Brain pericyte (primary cell): ENCODE data around the gene IRF4.

ENCODE experiments used
- DNase-seq: peaks from one replicate; pipeline ENCODE4 v3.0.0-alpha.2; 2012; ENCODE audit warnings: low read depth, low spot score

The IRF4 gene

GRCh38 chr6:391559-392440, at the start of gene IRF4:
TSS of gene IRF4 (plus strand) at chr6:391752. CDS start at chr6:393153, 1,401 bp downstream.
- no peak for DNase-seq

DNA sequence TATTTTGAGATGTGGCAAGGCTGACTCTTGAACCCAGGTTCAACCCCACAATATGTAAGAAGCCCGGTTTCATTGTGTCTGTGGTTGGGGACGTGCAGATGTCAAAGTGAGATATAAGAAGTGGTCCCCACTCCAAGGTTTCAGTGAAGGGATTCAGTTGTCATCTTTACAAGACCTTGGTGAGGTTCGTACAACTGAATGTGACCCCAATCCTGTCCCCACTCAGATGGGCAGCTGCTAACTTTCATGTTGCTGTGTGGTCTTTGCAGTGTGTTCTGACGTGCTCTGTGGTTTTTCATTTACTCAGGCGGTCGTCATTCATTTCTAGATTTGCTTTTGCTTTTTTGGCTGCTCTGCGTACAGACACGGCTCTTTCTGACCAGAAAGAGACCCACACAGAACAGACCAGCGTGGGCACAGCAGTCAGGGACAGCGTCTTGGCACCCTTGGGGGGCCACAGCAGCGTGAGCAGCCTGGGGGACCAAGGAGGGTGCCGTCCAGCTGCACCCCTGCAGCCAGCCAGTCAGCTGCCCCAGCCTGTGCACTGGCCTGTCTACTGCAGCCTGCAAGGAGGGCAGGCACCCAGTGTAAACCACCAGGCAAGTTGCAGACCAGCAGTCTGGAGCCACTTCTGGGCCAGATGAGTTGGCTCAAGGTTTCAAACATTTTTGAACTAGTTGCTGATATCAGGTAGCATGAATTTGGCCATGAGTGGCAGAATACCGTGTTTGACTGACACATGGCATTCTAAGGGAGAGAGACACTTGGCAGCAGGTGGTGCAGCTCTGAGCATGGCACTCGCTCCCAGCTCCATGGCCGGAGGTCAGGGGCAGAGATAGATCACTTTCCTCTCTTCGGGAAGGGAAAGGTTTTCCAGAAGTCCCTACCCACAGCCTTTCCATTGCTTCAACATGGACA, 49.4 kb upstream of the IRF4 start:
- DNase-seq: no peak

DNA sequence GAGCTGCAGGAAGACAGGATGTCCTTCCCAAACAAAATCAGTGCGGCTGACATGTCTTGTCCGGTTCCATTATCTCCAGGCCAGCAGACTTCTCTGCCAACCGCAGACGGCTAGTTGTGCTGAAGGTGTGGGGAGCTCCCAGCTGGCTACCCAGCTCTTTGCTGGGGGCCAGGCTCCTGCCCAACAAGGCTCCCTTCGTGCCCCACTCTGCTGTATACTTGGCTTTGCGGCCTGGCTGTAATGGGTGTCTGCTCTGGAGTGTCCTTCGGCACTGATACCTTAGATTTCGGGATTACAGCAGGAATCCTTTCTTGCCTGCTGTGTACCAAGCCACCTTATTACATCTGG, 48.7 kb upstream of the IRF4 start:
- DNase-seq: no peak

DNA sequence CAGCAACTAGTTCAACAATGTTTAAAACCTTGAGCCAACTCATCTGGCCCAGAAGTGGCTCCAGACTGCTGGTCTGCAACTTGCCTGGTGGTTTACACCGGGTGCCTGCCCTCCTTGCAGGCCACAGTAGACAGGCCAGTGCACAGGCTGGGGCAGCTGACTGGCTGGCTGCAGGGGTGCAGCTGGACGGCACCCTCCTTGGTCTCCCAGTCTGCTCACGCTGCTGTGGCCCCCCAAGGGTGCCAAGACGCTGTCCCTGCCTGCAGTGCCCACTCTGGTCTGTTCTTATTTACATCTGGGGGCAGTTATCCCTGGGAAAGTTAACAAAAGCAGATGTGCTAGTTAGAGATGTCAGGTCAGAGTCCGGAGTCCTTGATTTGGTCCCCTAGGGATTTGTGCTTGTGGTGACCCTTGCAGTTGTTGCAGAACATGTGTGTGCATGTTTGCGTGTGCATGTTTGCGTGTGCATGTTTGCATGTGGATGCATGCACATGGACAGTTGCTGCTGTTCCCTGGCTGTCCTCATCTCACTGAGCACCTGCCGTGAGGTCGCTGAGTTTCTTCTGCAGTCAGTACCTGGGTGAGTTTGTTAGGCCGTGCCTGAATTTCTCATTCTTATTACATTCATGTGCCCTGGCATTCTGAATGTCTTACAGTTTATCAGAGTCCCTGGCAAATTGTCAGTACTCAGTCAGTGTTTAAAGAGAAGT, 48.2 kb upstream of the IRF4 start:
- no peak for DNase-seq

DNA sequence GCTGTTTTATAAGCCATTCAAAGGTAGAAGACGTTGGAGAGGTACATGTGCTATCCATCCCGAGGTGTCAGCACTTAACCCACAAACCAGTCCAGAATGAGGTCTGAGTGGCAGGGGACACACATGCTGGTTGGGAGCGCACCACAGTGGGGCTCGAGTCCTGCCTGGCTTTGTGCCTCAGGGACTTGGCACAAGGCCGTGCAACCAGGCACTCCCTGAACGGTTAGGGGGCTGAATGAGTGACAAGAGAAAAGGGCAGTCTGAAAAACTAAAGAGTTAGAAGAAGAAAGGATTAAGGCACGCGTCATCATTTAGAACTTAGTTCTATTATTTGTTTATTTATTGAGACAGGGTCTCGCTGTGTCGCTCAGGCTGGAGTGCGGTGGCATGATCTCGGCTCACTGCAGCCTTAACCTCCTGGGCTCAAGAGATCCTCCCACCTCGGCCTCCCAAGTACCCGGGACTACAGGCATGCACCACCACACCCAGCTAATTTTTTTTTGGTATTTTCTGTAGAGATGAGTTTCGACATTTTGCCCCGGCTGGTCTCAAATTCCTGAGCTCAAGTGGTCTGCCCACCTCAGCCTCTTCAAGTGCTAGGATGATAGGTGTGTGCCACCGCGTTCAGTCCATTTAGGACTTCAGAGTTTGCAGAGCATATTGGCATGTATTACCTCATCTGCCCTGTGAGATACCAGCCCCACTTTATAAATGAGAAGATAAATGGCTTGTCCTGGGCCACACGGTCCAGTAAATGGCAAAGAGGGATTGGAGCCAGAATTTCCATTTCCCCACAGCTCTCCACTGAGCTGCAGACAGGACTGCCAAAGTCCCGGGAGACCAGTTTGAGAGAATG, 47.4 kb upstream of the IRF4 start:
- DNase-seq: no peak

DNA sequence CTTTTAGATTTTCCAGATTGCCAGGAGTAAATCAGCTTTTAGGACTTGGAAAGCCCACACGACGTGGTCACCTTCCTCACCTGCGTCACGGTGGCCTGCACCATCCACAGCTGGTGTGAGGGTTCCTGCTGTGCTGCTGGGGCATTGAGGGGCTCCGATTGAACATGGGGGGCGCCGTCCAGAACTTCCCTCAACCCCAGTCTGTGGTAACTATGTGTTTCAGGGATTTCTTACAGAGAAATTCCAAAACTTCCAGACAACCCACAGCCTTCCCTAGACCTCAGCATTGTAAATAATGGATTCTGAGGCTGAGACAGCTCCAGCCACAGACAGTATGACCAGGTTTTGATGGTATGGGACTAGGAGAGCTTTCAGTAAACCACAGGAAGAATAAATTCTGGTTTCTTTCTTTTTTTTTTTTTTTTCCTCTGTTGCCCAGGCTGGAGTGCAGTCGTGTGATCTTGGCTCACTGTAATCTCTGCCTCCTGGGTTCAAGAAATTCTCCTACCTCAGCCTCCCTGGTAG, 46.7 kb upstream of the IRF4 start:
- no peak for DNase-seq

DNA sequence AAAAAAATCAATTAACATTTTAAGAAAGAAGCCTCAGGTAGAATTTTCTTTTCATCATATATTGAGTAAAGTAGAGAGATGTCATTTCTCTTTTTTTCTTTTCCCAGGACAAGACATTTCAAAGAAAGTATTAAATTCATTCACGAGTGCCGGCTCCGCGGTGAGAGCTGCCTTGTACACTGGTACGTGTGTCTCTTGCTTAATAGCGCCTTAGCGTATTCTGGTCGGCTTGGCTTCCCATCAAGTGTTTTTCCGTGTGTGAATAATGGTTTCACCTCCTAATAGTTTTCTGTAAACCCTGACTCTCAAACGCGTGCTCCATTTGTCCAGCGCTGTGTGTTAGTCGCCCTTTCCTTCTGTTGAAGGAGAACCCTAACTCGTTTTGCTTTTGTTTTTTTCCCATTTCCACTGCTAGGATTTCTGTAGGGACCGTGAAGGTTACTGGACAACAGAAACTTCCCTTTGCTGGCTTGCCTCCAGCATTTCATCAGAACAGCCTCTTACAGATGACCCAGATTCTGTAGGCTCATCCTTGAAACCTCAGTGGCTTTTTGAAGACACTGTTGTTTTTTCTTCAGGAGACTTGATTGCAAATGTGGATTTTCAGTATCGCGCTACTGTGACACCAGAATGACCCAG, 45.7 kb upstream of the IRF4 start:
- DNase-seq: no peak

DNA sequence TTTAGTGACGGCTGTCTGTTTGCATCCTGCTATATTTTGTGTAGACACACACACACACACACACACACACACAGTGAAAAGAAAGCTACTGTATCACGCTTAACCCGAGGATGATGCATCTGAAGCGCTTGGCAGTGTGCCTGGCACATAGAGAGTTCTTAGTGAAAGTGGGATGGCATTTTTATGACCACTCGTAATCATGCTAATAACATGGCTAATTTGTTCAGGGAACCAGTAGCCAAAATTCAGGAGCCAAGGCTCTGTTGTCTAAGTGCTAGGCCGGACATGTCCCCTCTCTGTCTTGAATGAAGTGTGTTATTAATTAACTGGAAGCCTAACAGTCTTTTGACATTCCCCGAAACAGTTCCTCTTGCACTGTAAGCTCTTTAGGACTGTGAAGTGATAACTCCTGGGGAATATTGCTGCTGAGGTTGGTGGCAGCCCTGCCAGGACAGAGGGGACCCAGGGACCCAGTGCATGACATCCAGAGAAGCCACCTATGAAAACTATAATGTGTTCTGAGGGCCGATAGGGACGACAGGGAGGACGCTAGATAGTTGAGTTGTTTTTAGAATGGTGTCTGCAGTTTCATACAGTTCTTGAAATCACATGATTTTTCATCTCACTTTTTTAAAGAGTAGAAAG, 45.0 kb upstream of the IRF4 start:
- DNase-seq: no peak

GRCh38 chr6:347232-347631, 44.3 kb upstream of the IRF4 start:
- DNase-seq: no peak

DNA sequence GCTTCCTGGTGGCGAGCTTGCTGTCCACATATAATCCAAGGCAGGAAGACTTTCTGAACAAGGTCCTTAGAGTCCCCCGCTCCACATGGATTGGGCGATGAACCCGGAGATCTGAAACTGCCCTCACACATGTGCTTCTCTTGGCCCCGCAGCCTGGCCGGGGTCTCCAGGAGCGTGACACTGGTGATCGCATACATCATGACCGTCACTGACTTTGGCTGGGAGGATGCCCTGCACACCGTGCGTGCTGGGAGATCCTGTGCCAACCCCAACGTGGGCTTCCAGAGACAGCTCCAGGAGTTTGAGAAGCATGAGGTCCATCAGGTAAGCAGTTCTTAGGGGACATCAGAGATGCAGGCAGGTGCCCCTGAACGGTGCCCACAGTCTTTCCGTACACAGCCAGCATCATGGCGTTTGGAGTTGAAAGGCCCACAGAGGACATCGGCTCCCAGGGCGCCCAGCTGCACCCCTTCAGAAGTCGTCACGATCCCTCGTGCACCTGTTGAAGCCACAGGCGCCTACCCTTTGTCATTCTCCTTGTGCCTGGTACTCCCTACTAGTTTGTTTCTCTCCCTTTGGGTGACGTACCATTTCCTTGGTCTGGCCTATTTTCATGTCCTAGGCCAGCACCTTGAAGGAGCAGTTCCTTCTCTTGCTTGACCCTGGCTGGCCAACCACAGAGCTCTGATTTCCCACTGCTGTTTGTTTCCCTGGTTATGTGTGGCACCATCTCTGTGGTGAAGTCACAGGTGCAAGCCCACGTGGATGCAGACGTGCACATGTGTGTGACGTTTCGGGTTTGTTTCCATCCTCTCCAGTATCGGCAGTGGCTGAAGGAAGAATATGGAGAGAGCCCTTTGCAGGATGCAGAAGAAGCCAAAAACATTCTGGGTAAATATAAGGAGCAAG, 43.3 kb upstream of the IRF4 start:
- no peak for DNase-seq

DNA sequence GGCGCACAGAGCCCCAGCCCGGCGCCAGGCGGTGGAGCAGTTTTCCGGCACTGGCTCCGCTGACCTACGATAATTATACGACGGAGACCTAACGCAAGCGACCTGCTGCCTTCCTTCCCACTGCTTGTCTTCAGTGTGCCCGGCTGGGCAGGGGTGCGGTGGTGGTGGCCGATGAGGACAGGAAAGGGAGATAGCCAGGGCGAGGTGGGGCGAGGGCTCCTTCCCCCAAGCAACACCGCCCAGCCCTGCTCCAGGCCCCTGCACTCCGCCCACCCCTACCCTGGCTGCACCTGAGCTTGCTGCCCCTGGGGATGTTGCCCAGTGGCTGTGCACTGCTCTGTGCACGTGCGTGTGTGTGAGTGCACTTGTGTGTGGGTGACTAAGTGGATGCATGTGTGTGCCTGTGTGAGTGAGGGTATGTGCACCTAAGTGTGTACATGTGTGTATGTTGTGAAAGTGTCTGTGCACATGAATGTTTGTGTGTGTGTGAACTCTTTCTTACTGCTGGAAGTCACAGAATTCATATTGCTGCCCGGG, 42.6 kb upstream of the IRF4 start:
- DNase-seq: no peak

DNA sequence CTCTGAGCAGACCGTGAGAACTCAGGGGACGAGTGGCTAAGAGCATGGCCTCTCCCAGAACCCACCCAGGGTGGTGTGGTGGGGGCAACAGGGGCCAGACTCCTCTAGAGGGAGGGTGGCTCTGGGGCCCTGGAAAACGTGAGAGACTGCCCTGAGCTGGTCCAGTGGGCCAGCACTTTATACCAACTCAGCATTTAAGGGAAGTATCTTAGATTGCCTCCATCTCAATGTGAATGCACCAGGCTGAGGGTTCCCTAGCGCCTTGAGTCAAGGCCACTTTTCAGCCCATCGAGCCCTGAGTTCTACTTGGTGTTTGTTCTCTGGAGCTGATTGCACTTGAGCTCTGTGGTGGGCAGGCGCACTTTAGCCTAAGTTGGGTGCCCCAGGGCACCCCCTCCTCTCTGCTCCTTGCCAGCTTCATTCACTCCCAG, 42.0 kb upstream of the IRF4 start:
- no peak for DNase-seq

DNA sequence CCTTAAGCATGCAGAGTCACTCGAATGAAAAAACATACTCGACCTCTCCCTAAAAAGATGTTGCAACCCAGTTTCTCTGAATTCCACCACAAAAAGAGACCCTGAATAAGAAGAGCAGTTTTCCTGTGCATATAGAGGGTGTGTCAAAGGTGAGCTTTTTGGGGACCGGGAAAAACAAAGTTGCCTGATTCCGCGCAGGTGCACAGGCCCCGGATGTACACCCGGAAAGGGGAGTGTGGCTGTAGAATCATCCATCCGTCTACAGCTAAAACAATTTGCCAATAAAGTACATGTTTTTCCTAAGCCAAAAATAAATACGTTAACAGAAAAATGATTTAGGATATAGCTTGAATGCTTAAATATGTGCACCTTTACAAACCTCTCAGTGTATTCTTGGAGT, 41.2 kb upstream of the IRF4 start:
- no peak for DNase-seq

DNA sequence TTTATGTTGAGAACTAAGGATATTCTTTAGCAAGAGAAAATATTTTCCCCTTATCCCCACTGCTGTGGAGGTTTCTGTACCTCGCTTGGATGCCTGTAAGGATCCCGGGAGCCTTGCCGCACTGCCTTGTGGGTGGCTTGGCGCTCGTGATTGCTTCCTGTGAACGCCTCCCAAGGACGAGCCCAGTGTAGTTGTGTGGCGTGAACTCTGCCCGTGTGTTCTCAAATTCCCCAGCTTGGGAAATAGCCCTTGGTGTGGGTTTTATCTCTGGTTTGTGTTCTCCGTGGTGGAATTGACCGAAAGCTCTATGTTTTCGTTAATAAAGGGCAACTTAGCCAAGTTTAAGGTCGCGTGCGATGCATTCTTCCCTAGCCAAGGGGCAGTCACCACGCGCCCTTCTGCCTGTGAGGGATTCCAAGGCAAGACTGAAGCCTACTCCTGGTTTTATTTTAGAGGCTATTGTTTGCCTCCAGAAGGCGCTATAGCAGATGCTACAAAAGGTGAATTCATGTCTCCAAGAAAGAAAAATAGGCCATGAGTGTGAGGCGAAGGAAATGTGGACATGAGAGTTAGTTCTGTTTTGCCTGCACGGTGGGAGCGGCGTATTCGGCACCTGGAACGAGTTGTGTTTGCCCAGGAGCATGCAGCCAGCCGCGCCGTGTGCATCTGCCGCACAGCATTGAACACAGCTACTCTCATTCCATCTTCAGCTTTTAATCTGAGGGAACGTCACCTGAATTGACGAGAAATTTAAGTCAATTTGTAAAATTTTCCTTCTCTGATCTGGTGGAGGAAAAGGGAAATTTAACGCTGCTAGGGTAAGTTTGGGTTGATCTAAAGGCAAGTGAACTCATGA, 40.3 kb upstream of the IRF4 start:
- no peak for DNase-seq

DNA sequence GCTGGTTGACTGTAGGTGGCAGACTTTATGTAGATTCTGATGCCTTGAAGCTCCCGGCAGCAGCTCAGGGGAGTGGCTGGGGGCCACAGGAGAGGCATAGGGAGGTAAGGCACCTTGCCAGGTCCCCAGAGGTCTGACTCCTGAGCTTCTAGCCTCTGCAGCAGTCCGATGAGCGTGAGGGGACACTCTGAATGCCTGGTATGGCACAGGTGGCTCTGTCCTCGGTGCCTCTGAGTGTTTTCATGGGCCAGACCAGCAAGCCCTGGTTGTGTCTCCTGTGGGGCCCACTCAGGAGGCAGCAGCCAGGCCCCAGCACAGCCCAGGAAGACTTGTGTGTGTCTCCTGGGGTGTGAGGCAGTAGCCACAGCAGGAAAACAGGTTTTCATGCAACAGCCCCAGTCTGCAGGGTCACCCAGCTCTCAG, 39.7 kb upstream of the IRF4 start:
- DNase-seq: no peak

GRCh38 chr6:352474-352873, 39.1 kb upstream of the IRF4 start:
- no peak for DNase-seq

GRCh38 chr6:352896-353470, 38.6 kb upstream of the IRF4 start:
- DNase-seq: no peak
